Mucosa of descending colon (tissue), 3 donors: ENCODE results near the gene ICAM1. TPM values are rescaled to one million over a fixed set of nuclear protein-coding genes. Genes with fewer than 3 reads are reported as not detected.

Experiments
- ATAC-seq: fragments of 200-7000 bp; cut with Tn5 transposase; one replicate; pipeline ENCODE4 v1.9.1; 2020; ENCODE audit warnings: mild to moderate bottlenecking, moderate library complexity
- DNase-seq, 3 donors: peaks; one replicate each; pipeline ENCODE4 v3.0.0-alpha.2; 2020
- H3K36me3 ChIP-seq: fragments of 200-600 bp; one replicate; pipeline ENCODE4 v1.8.0; 2021; ENCODE audit warnings: low read depth, mild to moderate bottlenecking
- H3K4me1 ChIP-seq: fragments of 200-600 bp; one replicate; pipeline ENCODE4 v1.8.0; 2021; ENCODE audit warnings: low read depth, mild to moderate bottlenecking
- H3K4me3 ChIP-seq: fragments of 200-600 bp; one replicate; pipeline ENCODE4 v1.8.0; 2021; ENCODE audit warnings: mild to moderate bottlenecking
- H3K9me3 ChIP-seq: fragments of 200-600 bp; one replicate; pipeline ENCODE4 v1.8.0; 2021; ENCODE audit warnings: mild to moderate bottlenecking
- CTCF ChIP-seq: fragments of 200-600 bp; IDR thresholded peaks from one replicate; pipeline ENCODE4 v1.8.0; 2022; ENCODE audit warnings: antibody characterized with exemption, mild to moderate bottlenecking
- intact Hi-C, 2 donors: fragments of 100-400 bp; cut with DNase I in 1 of 2; cut with micrococcal nuclease in 1 of 2; formaldehyde crosslinking; loops; one replicate each; pipeline versions ENCODE4 v1.11.0 to v1.11.1; 2022; cut with DNase I, micrococcal nuclease
- total RNA-seq, 3 donors: library from RNA; stranded (reverse); fragmentation: NEBNext Ultra II Directional in 2 of 3; extraction: Animal tissue kit (Norgen Biotek cat#: 25700) in 2 of 3; gene quantifications; one replicate each; pipeline versions ENCODE4 v1.2.1 to v1.2.4, GENCODE V29; 2021 to 2023
- donor health status: DM: no; HTN: no; CAD: no; lungs with moderate emphysema.
- donor health status: DM: no; HTN: no; CAD: no.
- donor health status: DM: no; HTN: yes; CAD: no.

ICAM1 gene
- total RNA-seq, 3 donors from 2014 or later, result 10.7 to 13.9 (median 13.4) TPM

GRCh38 chr19:10309423-10309822 lies 38.5 kb downstream of the ICAM1 start, which contains the start of gene ZGLP1:
Gene ZGLP1 (minus strand): TSS chr19:10309815.
- H3K4me3 ChIP-seq, result no peak within 1 kb of the TSS
- ATAC-seq (no peak), DNase-seq (no peak)
- H3K9me3 ChIP-seq, result no peaks in the 10 kb centered on the region
- TF ChIP-seq CTCF, result no peak
- H3K4me1 ChIP-seq, result no peaks in the 10 kb centered on the region
- no peaks in the 10 kb centered on the region for H3K36me3 ChIP-seq
- intact Hi-C loops, result no loop called here

- H3K9me3 ChIP-seq, result no peaks in the 10 kb centered on the region
- peak within 1 kb of the TSS; percentile 56 for H3K4me3 ChIP-seq
- H3K4me1 ChIP-seq, result peaks cover 9% of the 10 kb centered on the region
- peaks cover 8% of the 10 kb centered on the region for H3K36me3 ChIP-seq
- TF ChIP-seq CTCF, result no peak
- DNase-seq (peak; percentile 91 to 95 (median 95)), ATAC-seq (peak; percentile 94)
- intact Hi-C loops, result no loop called here
Observed at GRCh38 chr19:10315335-10316214, 44.7 kb downstream of the ICAM1 start, which contains the start of gene FDX2. Gene FDX2 (minus strand): TSS chr19:10316015. CDS start chr19:10315996, 19 bp downstream.

DNA sequence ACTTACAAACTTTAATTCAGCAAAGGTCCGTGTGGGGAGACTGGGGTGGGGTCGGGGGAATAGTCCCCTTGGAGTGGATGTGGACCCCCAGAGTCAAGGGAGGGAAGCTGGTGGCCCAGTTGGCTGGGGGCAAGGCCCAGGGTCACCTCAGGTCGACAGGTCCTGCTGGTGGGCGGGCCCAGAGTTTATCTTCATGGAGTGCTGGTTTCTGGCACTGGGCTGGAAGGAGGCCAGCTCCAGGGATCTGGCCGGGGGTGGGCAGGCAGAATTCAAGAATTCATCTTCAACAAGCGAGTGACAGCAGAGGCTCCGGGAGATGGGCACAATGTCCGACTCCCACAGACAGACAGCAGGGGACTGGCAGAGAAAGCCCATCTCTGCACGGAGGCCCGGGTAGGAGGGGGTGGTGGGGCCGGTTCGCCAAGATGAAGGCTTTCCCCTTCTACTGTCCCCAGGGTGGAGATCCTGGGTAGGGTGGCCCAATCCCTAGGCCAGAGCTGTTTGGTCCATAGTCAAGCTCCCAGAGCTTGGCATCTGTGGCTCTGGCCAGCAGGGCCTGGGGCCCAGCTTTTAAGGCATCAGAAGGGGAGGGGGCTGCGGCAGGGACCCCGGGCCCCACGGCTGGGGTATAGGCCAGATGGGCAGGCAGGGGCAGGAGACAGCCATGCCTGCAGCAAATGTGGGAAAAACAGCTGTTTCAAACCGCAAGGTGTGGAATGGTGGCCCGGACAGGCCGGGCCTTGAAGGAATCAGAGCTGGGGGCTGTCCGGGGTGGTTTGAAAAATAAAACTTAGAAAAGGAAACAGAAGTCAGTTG lies 45.5 kb downstream of the ICAM1 start:
- peaks cover 15% of the 10 kb centered on the region for H3K4me1 ChIP-seq
- TF ChIP-seq CTCF, result no peak
- H3K9me3 ChIP-seq, result no peaks in the 10 kb centered on the region
- peak in 1 of 3 donors; percentile 51 for DNase-seq
- H3K36me3 ChIP-seq, result peaks cover 8% of the 10 kb centered on the region
- H3K4me3 ChIP-seq, result no peak overlapping the region
- ATAC-seq, result peak; percentile 10
- intact Hi-C loops, result no loop called here

DNA sequence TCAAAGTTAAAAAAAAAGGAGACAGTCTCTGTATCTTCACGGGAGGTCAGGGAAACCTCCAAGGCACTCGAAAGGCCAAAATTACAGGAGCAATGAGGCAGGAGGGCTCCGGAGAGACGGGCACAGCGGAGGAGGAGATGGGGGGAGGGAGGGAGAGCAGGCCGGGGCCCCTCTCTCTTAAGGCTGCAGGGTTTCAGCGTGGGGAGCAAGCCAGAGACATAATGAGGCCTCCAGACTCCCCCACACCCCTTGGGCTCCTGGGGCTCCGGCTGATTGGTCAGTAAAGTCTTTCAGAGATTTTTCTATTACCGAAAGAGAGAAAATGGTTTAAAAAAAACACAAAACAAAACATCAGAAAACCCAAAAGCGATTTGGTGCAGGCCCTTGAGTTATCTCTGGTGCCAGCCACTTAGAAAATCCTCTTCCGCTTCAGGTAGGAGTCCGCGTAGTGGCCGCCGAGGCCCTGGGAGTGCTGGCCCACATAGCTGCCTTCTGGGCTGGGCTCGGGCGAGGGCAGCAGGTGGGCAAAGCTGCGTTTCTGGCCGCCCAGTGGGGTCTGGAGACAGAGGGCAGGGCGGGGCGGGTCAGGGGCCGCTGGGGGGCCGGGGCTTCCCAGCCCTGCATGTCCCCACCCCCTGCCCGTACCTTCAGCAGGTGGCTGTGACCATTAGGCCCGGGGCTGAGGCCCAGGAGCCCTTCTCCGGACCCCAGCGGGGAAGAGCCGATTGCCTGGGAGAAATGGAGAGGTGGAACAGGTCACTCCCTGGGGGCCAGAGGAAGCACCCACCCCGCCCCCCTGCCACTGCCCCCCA lies 46.3 kb downstream of the ICAM1 start:
- no peak for TF ChIP-seq CTCF
- Histone ChIP-seq H3K36me3 (peaks cover 8% of the 10 kb centered on the region), H3K4me3 (no peak overlapping the region), H3K4me1 (peaks cover 24% of the 10 kb centered on the region), H3K9me3 (no peaks in the 10 kb centered on the region)
- intact Hi-C loops, result no loop called here
- no peak for ATAC-seq
- DNase-seq, result no peak

DNA sequence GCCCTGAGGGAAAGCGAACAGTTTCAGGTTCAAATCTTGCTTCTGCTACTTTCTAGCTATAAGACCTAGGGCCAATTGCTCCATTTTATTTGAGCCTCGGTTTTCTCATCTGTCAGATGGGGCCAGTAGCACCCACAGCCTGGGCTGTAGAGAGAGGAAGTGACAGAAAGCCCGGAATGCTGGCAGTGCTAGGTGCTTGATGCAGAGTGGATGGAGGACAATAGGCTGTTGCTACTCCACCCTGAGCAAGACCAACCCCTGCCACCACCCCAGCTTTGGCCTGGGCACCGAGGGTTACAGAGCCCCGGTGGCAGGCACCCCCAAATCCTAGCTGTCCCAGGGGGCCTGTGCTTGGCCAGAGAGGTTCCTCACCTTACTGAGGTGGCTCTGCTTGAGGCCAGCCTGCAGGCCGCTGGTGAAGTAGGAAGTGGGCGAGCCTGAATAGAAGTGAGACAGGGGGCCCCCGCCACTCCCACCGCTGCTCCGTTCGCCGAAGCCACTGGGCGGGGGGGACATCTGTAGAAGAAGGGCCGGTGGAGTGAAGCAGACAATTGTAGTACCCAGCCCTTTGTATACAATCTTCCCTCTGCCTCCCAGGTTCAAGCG lies 47.0 kb downstream of the ICAM1 start:
- ATAC-seq (no peak), DNase-seq (no peak)
- intact Hi-C loops, result no loop called here
- no peak for TF ChIP-seq CTCF
- Histone ChIP-seq H3K36me3 (peaks cover 8% of the 10 kb centered on the region), H3K4me1 (peaks cover 31% of the 10 kb centered on the region), H3K4me3 (no peak overlapping the region), H3K9me3 (no peaks in the 10 kb centered on the region)
